Airway epithelial cell (primary cell): ENCODE measurements around the gene CRMP1. TPM values are rescaled to one million over a fixed set of nuclear protein-coding genes. Genes with fewer than 3 reads are reported as not detected.

Source experiments
- total RNA-seq: library from RNA; depleted of rRNA; stranded (reverse); fragments of >200 nt; gene quantifications from 2 replicates; pipeline ENCODE4 v1.2.3, GENCODE V29; 2015

Gene CRMP1
- 0.14 TPM in 1 of 2 replicates, not detected in the other for total RNA-seq

DNA sequence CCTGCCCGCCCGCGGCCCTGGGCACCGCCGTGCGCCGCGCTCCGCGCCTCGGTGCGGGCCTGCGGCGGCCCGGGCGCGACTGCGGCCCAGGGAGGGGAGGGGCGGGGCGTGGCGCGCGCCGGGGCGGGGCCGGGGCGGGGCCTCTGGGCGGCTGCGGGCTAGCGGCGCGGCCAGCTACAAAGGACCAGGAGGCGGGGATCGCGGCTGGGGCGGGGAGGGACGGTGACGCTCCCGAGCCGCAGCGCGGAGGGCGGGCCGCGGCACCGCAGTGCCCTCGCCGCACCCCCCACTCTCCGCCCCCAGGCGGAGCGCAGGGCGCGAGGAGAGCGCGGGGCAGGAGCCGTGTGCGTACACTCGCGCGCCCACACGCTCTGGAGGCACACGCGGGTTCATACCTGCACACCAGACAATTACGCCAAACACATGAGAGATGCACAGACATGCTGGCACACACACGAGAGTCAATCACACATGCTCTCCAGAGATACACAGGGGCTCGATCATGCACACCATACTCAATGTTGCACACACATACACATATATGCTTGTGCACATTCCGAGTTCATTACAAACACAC lies at the start of gene CRMP1:
TSS of gene CRMP1 (minus strand) at position 83 of the 577 bp plus-strand sequence. CDS start 117 bp downstream, outside the sequence.

Other genes starting within 250 kb of the CRMP1 start
- gene EVC2, start 184.5 kb downstream of the CRMP1 start, total RNA-seq = 2.8 and 3.5 TPM in 2 replicates
- gene EVC, start 181.9 kb downstream of the CRMP1 start, total RNA-seq = 5.5 and 11.4 TPM in 2 replicates
- gene C4orf50, start 125.3 kb upstream of the CRMP1 start, total RNA-seq = not detected in 2 replicates